ENCODE measurements around the gene PAX6. TPM values are rescaled to one million over a fixed set of nuclear protein-coding genes. Genes with fewer than 3 reads are reported as not detected.

Gene PAX6
- total and polyA plus RNA-seq, 7 donors = 0.34 to 0.46 TPM; not detected in 5

GRCh38 chr11:31740131-31740530, 71.0 kb downstream of the PAX6 start:
- 88 to 91% methylated on average over 1 of the region's 1 CpG for WGBS, 2 donors
- H3K27ac ChIP-seq = no peak overlapping the region
- no peaks in the 10 kb centered on the region for H3K27me3 ChIP-seq
- no peak overlapping the region for H3K4me3 ChIP-seq
- H3K4me1 ChIP-seq = no peaks in the 10 kb centered on the region
- H3K36me3 ChIP-seq = no peaks in the 10 kb centered on the region
- intact Hi-C loops (cut with DNase I) = no loop called here
- TF ChIP-seq POLR2AphosphoS5 (IDR thresholded peaks at IDR 0.05) (no peak), POLR2A (IDR thresholded peaks at IDR 0.05) (no peak), EP300 (IDR thresholded peaks at IDR 0.05) (no peak), CTCF (IDR thresholded peaks at IDR 0.05) (no peak)
- no peak for DNase-seq
- H3K9me3 ChIP-seq = peaks cover 0 to 3% (median 0%) of the 10 kb centered on the region in 4 donors

Data from sigmoid colon (tissue), 7 donors.